GM18868 (cell line): ENCODE results near the gene CACNA1C.

Source experiments
- ATAC-seq: cut with Tn5 transposase; IDR thresholded peaks from one replicate; pipeline ENCODE4 v1.9.1; 2021; ENCODE audit warnings: mild to moderate bottlenecking, moderate library complexity; ENCODE audit not compliant: unreplicated experiment

The CACNA1C gene

DNA sequence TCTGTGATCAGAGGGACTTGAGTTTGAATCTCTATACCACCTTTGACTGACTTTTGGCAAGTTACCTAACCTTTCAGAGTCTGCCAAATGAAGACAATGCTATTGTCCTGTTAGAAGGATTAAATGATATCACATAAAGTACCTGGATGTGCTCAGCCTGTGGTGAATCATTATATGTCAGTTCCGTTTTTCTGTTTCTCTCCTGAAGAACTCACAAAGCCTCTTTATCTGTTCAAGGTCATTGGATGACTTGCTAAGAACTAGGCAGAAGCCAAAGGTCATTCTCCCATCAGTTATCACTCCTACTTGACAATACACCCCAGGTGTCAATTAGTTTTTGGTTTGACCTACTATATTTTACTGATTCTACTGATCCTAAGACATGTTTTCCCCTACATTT lies 174.6 kb downstream of the CACNA1C start:
- ATAC-seq: no peak

DNA sequence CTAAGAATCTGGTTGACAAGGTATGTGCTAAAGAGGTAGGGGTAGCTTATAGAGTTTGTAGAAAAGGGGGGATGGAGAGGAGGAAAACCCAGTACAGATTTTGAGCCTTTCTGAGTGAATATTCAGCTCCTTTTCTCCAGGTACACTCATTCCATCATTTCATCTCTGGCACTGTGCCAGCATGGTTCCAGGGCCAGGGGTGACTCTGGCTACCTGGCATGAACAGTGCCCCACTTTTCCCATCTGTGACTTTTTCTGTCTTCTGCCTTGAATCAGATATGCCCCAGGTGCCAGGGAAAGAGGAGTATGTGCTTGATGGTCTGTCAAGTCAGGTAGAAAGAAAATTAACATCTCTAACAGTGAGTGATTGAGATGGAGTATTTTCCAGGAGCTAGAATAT lies 175.7 kb downstream of the CACNA1C start:
- ATAC-seq: no peak

DNA sequence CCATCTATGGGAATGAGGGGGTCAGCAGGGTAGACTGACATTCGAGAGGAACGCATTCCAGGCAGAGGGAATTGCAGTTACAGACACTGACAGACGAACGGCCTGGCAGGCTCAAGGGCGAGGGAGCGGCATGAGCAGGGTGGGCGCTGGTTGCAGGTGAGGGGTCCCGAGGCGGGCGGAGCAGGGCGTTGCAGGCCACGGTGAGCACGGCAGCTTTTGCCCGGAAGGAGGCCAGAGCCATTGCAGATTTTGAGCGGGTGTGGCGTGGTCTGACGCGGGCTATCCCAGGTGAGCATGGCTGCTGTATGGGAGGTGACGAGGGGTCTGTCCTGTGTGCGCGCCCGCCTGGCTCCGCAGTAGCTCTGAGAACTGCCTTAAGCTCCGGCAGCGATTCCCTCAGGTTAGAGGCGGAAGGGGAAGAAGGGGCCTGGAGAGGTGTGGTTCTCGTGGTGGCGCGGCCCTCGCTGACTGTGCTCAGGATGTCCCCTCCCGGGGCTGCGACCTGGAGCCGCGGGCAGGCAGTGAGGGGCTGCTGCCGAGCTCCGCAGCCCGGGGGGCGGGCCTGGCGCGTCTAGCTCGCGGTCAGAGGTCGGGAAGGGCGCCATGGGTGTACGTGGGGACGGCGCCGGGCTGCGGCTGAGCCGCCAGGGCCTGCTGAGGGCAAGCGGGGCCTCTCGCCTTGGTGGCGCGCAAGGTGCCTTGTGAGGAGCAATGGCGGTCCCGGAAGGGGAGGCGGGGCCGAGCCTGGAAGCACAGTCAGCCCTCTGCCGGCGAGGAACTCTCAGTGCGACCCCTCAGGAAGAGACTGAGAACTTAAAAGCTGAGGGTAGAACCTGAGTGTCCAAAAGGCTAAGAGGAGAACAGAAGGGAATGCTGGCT lies 177.1 kb downstream of the CACNA1C start:
- ATAC-seq: no peak

DNA sequence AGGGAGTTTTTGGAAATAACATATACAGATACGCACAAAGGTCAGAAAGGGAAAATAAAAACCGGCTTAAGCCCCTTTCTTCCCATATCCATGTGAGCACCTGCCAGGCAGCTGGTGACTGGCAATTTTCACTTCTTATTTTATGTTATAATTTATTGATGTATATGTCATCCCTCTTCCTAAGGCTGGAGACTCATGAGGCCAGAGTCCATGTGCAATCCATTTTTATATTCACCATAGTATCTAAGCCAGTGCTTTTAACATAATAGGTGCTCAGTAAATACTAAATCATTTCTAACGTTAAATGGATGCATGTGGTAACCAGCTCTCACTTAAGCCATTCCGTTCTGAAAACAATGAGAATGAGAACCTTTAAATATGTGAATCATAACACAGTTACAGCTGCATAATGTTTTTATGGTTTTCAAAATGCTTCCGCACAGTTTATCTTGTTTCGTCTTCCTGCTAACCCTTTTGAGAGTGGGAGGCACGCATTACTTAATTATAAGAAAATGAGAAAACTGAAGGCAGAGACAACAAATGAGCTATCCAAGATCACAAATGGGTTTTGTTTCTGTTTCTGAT lies 178.3 kb downstream of the CACNA1C start:
- ATAC-seq: no peak

DNA sequence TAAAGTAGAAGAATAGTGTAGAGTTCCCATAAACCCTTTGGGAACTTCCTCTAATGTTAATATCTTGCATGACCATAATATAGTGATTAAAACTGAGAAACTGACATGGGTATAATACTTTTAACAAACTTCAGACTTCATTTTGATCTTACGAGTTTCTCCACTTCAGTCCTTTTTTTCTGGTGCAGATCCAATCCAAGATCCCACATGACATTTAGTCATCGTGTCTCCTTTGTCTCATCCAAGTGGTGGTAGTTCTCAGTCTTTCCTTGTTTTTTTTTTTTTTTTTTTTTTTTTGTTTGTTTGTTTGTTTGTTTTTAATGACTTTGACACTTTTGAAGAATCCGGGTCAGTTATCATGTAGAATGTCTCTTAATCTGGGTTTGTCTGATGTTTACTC lies 179.2 kb downstream of the CACNA1C start:
- ATAC-seq: no peak

DNA sequence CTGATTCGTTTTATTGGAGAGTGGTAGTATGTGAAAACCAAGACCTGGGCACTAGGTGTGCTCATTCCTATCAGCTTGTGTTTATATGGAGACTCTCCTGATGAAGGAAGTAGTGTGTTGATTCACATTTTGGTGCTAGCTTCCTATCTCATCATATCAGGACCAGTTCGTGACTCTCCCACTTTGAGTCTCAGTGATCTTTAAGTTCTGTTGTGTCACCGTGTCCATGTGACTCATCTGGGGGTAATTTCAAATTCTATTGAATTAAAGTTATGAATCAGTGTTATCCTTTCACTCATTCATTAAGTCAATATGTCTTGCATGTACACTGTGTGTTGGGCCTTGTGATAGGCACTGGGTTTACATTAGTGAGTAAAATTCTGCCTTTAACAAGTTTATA lies 180.2 kb downstream of the CACNA1C start:
- no peak for ATAC-seq

DNA sequence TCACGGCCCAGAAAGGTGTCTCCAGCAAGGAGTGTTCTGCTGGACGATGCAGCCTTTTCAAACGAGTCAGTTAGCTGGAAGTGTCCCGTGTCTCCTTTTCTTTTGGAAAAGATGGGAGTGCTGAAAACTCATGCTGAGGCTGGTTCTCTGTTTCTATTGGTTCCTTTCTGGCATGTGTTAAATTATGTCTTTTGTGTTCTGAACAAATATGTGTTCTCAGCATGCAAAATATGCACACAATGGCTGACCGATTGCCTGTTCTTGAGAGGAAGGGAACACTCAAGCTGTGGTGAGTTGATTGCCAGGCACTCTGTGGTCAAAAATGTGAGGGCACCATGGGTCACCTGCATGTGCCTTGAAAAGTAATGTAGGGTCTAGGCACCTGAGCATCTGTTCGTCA lies 181.3 kb downstream of the CACNA1C start:
- ATAC-seq: no peak

DNA sequence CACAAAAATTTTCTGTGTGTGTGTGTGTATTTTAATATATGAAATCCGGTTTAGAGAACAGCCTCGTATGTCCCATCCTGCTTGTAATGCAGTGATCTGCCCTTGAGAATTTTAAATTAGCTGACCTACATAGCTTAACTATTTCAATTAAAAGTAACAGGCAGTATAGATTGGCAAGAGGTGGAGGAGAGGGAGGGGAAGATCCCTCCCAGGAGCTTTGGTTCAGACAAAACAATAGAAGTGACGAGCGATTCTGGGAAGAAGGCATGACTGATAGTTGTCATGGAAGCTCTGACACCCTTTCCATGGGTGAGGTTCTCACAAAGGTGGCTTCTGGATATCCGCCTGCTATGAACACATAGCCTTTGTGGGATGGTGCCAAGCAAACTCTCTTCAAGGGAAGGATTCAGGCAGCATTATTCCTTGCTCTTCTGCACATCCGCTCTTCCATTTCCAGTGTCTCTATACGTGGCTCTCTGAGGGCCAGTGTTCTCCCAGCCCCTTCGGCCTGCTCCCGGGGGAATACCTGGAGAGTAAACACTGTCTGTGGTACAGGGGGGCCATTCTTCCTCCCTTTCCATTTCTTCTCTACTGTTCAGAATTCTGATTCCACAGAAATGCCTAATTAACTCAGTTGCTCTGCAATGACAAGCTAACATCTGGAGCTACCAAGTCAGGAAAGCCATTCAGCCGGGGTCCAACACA lies 182.0 kb downstream of the CACNA1C start:
- no peak for ATAC-seq

DNA sequence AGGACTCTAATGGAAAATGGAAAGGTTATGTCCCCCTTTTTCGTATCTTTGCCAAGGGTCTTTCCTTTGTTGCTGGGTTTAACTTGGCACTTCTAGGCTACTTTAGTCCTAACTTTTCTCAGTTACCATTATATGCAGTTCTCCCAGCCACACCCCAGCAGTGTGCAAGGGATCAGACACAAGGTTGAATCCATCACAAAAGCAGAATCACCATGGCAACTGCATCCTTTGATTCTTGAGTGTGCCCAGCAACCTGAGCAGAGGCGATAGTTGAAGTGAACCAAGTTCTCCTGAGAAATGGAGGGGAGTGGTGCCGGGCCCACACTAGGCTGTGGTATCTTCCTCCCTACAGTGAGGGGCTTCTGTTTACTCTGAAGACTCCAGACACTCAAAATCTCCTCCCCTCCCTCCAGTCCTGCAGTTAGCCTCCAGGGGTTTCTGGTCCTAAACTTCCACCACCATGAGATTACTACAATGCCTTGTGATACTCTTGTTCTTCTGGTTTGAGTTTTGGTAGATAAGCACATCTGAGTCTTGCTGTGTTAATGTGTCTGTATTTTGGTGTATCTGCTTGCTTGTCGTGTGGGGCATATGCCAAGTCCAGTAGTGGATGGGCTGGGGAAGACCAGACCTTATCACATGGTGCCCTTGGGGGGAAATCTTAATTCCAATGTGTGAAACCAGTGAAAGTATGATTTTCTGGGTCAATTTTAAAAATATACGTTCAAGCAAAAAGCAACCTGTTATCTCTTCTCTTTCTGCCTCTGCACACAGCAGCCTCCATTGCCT lies 183.9 kb downstream of the CACNA1C start:
- no peak for ATAC-seq

DNA sequence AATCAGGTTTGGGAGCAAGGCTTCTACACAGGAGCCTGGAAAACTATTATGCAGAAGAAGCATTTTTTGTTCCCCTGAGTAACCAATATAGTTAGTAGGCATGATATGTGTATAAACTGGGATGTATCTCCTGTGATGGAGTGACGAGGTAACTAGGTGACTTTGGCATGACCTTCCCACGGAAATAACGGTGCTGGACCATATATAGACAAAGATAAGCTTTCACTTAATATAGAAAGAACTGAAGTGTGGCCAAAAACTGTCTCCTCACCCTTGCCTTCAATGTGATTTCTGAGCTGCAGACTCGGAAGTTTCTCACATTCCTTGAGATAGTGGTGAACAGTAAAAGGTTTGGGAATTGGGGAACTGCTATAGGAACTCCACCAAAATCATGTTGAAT lies 185.3 kb downstream of the CACNA1C start:
- ATAC-seq: no peak

DNA sequence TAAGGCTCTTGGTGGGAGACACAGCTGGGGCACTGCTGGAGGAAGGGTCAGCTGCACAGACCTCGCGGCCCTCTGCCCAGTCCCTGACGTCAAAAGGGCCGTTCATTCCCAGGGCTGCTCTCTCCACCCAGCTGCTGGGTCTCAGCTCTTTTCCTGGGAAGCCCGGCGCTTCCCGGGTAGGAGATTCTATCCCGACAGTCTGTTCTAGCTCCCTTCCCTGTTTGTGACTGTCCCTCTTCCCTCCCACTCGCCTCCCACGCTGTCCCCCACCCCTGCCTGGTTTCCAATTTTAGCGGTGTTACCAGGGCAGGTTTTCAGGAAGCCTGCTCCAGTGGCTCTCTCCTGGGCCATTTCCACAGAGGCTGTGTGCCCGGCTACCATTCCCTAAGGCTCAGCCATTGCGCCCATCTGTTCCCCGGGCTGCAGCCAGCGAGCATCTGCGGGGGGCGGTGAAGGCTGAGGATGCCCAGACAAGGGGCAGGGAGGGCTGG lies 186.6 kb downstream of the CACNA1C start:
- ATAC-seq: no peak

DNA sequence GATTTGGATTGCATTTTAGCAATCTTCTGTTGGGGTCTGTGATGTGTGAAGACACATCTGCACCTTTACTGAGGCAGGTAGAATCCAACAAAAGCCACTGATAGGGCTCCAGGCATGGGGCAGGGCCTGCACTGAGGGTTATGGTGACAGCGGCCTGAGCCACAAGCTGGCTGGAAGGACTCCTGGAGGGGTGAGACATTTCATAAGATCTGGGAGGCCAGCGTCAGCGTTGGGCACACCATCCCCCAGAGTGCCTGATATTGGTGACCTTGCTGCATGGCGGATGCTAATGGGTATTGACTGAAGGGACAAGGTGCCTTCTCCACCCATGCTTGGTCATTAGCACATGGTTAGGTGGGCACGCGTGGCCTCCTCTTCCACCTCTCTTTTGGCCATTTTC lies 187.6 kb downstream of the CACNA1C start:
- ATAC-seq: no peak

DNA sequence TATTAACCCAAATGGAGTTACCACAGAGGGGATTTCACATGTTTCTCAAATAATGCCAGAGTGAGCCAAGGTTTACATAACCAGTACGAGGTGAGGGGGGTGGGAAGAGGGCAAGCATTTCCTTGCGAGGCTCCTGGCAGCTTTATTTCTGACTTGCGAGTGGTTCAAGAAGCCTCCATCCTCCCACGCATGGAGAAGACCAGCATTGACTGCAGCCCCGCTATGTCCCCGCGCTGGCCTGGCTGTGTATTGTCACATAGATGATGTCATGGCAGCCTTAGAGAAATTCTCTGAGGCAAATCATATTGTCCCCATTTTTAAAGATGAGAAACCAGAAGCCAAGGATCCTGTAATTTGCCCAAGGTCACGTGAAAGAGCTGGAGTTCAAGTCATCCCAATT lies 188.2 kb downstream of the CACNA1C start:
- no peak for ATAC-seq

DNA sequence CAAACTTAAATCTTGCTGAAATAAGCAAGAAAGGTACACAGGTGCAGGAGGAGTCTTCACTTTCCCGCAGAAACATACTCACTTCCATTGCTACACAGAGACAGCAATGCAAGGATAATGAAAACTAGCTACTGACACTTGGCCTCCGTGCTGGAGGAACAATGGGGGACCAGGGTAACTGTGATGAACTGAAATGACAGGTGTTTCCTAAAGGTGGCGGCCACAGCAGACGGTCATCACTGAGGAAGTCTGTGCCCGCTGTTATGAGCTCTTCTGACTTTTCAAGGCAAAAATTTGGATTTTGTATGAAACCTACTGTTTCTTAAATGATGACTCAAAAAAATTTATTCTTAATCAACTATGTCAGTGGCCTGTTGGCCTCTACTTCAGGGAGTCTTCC lies 189.4 kb downstream of the CACNA1C start:
- no peak for ATAC-seq

DNA sequence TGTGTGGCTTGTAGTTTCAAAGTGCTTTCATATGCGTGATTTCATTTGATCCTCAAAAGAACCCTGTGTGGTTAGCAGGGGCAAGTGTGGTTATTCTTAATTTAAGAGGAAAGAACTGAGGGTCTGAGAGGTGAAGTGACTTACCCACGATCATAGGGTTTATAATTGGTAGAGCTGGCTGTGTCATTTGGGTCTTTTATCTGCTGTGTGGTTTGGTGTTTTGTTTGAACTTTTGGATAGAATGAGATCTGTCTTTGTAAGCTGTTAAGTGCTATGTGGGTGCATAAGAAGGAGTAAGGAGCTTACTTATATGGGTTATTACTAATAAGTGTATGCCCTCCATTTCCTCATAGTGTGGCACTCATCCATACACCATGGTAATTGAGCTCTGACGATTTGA lies 190.0 kb downstream of the CACNA1C start:
- no peak for ATAC-seq

DNA sequence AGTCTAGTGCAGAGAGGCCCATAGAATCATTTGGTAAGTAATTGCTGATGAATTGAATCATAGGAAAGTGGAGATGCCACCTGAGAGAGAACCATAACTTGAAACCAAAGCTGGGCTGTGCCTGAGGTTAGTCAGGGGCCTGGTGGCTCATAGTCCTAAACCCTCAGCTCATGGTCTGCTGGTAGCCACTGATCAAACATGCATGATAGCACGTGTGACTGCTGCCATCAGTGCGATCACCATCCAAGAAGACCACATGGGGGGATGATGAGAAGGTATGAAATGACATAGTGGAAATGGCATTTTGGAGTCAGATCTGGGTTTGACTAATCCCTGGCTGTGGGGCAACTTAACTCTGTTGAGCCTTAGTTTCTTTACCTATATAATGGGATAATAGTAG lies 190.5 kb downstream of the CACNA1C start:
- no peak for ATAC-seq

DNA sequence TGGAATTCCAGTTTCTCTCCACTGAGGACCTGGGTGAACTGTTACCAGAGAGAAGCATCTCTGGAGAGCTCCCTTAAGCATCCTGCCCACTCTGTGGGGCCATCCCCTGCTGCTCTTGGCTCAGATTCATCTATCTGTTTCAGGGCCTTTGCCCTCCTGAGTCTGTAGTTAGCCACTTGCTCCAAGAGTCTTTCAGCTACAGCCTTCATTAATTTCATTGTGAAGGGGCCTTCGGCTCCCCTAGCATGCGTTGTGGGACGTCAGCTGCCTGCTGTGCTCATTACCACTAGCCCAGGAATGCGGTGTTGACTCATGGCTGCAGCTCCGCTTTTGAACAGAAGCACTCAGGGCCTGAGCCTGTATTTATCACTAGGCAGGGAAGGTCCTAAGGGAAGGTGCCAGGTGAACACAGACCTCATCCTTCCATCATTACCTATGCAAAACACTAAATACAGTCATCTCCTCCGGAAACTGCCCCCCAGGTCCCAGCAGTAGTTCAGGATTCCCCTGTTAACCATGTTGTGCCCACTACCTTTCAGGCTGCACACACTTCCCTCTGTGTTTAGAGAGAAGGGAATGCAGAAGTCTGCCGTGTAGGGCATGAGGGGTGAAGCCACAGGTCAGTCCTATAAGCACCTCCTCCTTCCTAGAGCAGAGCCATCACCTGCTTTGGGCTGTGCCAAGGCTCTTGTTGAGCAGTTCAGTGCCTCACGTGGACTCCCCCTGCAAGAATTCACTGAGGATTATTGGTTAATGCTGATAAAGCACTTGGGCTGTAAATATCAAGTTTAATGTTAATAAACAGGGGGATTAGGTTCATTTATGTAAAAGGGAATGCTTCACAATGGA lies 191.4 kb downstream of the CACNA1C start:
- ATAC-seq: no peak

DNA sequence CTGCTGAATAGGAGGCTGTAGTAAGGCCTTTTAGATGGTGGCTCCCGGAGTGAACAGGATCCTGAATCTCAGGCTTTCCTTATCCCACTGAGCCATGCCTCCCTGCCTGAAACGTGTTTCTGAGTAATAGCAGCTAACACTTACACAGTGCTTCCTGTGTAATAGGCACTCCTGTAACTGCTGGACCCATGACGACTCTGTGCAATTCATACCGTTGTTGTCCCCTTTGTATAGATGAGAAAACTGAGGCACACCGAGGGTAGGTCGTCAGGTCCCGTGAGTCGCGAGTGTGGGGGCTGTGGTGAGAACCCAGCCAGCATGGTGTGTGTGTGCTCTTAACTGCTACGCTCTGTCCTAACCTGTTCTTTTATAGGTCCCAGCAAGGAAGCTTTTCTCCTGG lies 193.6 kb downstream of the CACNA1C start:
- no peak for ATAC-seq

DNA sequence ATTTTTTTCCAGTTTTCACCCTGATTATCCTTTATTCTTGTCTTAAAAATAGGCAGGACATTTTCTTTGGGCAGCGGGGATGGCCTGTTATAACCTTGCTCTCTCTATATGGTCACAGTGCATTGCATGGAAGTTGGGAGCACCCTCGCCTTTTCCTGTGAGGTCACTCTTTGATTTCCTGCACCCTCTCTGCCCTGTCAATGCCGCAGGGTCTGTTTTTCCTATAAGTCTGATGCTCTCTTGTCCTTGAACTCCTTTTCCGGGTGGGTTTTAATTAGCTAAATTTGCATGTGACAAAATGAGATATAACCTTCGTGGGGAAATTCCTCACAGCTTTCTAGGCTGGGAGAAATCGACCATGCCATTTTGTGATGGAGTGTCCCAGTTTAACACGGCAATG lies 194.3 kb downstream of the CACNA1C start:
- no peak for ATAC-seq

DNA sequence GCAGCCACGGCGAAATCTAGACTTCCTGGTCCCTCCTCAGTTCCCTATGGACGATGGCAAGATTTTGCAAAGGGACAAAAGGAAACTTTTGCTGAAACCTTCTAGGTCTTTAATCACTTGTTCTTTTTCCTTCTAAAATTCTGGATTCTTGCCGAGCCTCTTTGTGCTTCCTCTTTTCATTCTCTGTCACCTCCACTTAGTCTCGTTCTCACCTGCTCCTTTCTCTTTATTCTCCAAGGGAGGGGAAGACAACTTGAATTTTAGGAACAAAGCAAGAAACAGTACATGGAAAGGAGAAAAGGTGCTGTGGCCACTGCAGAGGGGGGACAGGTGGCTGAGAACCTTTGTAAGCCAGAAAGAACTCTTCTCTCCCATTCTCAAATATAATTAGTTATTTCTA lies 194.8 kb downstream of the CACNA1C start:
- ATAC-seq: no peak
